ENCODE results near the gene BMPR1B. TPM values are rescaled to one million over a fixed set of nuclear protein-coding genes. Genes with fewer than 3 reads are reported as not detected.
"Not testable (repeated sequence)": the region's sequence is repeated elsewhere in the genome, so short reads cannot be mapped to it uniquely, and the experiment has no call there.

BMPR1B gene
- total RNA-seq, 1 donor from 2014 or later = 23.6 TPM

DNA sequence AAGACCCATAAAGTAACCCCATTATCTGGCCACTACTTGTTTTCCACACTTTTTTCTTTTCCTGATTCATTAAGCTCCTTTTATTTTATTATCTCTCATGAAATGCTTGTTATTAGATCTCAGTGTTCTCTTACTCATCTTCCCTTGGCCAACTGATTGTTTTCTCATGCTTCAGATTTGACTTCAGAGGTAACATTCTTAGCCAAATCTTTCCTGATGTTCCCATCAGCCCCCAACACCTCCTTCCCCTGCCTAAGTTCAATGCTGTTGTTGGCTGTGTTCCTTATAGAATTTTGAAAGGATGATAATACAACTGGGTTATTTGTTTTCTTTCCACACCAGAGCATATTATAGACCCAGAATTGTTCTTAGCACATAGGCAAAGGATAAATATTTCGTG, 75.6 kb downstream of the BMPR1B start:
- DNase-seq = no peak

DNA sequence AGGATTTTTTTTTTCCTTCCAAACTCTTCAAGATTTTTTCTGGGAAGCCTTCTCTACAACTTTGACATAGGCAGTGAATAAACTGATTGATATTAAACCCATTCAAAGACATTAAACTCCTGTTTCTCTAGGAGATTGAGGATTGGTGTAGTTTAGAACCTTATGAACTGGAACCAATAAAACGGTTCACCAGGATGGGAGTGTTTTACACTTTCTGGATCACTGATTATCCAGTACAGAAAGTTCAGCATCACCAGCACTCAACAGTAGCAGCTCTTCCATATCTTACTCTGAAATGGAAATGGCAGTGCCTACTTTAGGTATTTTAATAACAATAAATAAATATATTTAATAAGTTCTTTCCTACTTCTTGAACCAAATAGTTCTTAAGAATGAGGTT, 76.7 kb downstream of the BMPR1B start:
- DNase-seq = no peak

DNA sequence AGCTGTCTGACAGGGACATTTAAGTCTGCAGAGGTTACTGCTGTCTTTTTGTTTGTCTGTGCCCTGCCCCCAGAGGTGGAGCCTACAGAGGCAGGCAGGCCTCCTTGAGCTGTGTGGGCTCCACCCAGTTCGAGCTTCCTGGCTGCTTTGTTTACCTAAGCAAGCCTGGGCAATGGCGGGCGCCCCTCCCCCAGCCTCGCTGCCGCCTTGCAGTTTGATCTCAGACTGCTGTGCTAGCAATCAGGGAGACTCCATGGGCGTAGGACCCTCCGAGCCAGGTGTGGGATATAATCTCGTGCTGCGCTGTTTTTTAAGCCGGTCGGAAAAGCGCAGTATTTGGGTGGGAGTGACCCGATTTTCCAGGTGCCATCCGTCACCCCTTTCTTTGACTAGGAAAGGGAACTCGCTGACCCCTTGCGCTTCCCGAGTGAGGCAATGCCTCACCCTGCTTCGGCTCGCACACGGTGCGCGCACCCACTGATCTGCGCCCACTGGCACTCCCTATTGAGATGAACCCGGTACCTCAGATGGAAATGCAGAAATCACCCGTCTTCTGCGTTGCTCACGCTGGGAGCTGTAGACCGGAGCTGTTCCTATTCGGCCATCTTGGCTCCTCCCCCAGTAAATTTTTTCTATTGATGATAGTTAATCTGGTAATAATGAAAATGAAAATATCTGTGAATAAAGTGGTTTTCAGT, 83.6 kb downstream of the BMPR1B start:
- not testable (repeated sequence) for DNase-seq

DNA sequence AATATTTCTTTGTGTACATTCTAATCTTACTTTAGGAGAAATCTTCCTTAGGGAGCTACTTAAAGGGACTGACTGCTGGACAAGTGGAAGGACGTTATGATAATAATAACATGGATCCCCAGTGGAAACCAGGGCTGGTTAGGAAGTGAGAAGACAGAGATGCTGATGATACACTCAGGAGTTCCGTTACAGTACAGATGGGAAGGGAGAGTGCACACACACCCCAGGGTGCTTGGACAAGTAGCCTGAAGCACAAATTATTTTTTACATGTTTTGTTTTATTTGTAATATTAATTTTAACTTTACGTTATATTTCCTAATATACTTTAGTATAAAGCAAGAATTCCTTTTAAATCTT, 84.1 kb downstream of the BMPR1B start:
- no peak for DNase-seq

DNA sequence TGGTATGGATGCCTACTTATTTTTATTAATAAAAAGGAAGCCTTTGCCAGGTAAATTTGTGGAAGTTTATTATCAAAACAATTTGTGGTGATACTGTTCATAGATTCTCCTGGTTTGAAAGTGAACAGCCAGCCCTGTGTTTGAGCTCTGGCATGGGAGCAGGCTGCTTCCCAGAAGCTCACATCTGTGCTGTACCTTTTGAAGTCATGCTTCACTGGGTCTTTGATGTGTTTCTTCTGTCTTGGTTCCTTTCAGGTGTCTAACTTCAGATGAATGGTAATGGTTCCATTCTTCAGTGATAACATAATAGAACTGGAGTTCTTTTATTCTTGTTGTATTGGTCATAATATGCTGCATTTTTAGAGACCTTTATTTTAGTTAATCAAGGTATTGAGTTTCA, 85.5 kb downstream of the BMPR1B start:
- DNase-seq = no peak

DNA sequence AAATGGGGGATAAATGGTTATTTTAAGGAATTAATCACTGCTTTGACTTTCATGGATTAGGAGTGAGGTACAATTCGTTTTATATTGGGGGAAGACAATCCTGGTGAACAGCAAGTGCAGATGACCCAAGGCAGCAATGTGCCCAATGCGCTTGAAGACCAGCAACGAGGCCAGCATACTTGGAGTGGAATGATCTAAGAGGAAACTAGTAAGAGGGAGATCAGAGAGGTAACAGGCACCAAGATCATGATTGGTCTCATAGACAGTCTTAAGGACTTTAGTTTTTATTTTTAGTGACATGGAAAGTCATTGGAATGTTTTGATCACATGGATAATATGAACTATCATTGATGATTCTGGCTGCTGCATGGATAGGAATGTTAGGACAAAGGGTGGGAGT, 90.6 kb downstream of the BMPR1B start:
- DNase-seq = no peak

DNA sequence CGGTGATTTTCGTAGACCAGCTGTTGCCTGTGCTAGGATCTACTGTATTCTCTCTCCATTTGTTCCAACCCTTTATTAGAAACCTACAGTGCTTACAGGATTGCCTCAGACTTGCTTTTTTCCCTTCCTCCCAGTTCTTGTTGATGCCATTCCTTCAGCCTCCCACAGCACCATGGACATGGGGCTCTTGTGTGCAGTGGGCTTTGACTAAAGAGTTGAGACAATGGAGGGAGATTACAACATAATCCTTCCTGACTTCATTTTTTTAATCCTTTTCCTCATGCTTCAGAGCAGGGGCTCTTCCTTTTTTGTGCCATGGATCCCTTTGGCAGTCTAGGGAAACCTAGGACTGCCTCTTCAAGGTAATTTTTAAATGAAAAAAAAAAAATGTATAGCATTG, 92.1 kb downstream of the BMPR1B start:
- DNase-seq = no peak

DNA sequence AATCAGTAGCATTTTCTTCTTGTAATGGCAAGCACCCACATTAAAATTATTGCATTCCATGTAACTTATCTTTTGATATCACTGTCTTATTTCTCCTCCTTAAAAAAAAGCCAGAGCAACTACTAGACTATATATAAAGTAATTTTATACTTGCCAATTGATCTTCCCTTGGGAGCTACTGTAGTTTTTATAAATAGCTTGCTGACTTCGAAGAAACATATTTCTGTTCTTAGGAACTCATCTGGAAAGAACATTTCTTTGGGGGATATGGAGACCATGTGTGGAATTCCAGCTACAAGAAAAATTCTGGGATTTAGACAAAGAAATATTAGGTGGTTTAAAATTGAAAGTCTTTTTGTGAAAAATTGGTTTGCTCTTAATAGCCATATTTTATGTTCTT, 94.9 kb downstream of the BMPR1B start:
- DNase-seq = no peak

DNA sequence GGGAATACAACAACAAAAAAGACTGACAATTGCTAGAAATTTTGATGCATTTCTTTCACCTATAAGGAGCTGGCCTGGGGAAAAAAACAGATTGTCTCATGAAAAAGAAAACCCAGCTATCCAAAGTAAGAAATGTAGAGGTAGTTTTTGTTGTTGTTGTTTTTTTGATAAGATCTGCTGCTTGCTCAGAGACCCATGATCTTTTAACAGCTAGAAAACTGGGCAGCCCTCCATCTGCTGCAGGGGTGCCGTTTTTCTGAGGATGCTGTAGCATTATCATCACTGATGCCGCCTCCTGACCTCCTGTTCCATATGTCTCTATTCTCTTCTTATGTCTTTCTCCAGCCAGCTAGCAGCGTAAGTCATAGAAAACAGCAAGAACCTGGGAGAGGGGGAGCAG, 98.3 kb downstream of the BMPR1B start:
- no peak for DNase-seq

DNA sequence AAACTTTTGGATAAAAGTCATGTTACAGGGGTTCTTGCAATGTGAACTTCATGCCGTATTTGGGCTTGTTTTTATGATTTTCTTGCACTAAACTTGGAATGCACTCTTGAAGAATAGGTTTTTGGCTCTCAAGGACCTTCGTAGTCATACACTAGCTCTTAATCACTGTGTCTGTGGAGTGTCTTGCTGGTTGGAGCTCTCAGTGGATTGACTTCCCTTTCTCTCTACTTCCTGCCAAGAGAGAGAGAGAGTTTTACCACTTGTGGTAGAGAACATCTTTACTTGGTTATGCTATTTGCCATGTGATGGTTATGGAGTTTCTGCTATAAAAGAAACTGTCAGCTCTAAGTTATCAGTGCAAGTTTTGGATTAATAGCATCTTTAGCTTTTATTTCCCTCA, 112.4 kb downstream of the BMPR1B start:
- no peak for DNase-seq

DNA sequence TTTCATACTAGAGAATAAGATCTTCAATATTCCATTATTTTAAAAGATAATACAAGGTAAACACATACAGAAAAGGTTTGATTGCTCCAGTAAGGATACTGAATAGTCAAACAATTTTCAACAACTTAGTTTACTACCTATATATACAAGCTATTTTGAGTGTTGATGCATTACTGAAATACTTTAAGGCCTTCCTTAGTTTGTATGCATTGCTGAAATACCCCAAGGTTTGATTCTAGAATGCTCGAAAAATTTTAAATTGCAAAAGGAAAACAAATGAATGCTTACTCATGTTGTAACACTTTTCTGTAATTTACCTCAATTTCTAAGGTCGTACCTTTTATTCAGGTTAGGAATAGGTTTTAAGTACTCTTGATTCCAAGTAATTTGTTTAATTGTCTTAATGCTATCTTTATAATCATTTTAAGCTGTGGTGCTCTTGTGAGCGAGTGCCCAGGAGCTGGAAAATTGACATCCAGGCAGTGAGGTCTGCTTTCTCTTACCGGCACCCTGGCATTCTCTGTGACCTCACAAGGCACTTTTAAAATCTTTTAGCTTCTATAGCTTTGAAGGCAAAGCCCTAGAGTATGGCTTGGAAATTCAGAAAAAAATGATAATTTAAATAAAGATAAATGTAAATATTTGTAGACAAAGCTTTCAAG, 114.0 kb downstream of the BMPR1B start:
- DNase-seq = no peak

DNA sequence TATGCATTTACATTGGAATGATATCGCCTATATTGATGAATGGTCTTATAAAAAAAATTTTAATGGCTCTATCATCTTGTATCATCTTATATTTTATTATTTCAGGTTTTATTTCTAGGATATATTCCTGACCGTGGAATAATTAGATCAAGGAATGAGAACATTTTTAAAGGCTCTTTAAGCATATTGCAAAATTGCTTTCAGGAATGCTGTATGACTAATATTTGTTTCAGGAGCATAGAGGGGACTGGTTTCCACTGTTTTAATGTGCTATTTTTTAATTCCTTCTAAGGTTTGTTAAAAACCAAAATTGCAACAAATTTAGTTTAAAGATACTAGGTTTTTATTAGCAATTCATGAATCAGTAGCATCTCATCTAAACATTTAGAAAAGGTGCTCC, 120.2 kb downstream of the BMPR1B start:
- DNase-seq = no peak

DNA sequence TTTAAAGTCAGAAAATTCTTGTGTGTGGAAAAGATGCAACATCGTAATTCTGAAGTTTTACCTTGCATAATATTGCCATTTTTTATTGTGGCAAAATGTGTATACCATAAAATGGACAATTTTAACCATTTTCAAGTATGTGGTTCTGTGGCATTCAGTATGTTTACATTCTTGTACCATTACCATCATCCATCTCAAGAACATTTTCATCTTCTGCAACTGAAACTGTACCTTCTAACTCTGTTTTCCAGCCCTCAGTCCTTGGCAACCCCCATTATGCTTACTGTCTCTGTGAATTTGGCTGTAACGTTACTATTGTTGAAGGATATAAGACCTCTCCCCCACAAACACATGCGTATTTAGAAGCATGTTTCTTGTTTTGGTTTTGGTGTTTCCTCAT, 123.2 kb downstream of the BMPR1B start:
- DNase-seq = no peak

DNA sequence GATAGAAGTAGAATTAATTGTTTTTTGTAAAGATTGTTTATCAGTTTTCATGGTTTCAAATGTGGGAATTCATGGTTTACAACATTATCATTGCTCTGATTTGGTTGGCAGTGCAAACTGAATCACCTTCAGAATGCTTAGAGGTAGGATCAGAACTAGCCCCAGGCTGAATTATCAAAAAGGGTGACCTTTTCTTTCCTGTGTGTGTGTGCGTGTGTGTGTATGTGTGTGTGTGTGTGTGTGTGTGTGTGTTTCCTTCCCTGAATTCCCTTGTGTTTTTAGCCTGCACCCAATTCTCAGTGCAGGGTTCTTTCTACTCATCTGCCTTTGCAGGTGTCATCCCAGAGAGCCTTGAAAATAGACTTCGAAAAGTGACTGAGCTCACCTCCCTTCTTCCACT, 125.0 kb downstream of the BMPR1B start:
- no peak for DNase-seq

DNA sequence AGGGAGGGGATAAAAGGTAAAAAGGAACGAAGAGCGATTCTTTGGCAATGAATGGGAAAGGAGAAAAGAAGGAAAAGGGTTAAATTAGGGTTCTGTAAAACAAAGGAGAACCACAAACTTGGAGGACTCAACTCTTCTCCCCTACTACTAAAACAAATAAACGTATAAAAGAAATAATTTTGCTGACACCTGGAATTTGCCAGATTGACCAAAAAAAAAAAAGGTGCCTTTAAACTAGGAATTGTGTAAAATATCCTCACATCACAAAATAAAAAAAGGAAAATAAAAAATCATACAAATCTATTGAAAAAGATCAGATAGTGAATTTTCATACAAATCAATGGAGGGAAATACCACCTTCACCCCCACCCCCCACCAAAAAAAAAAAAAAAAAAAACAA, 129.3 kb downstream of the BMPR1B start:
- no peak for DNase-seq

DNA sequence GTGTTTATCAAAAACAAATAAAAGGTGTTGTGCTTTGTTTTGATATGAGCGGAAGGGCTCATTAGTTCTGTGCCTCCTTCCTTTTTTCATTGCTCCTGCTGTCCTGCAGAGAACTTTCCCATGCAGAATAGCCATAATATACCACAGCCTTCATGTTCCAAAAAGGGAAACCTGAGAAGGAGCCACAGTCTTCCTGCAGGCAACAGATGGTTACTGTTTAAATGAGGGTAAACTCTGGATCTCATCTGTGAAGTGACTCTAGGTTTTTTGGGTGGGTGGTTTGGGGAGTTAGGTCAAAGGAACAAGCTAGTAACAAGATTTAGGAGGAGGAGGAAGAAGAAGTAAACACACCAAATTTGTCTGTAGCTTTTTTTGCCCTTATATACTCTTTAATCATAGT, 131.8 kb downstream of the BMPR1B start:
- no peak for DNase-seq

DNA sequence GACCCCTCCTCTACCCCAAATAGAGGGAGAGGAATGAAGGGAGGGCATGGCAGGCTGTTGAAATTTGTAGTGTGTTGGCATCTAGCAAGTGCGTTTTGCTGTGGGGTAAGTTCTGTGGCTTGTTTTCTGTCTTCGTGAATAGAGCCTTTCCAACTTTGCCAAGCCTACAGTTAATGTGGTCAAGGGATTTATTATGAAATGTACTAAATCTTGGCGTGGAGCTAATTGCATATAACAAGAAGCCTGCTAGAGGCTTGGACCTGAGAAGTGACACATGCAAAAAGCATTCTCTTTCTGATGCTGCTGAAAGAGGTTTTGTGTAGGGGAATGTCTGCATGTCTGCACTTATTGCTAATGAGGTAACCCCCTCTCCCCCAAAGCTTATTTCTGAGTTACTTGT, 132.2 kb downstream of the BMPR1B start:
- DNase-seq = no peak

DNA sequence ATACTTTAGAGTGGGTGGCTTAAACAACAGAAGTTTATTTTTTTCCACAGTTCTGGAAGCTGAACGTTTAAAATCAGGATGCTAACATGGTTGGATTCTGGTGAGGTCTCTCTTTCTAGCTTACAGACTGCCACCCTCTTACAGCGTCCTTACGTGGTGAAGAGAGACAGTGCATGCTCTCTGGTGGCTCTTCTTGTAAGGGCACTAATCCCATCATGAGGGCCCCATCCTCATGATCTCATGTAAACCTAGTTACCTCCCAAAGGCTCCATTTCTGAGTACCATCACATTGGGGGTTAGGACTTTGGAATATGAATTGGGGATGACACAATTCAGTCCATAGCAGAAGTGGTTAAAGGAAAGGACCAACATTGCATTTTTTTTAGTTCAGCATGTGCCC, 132.8 kb downstream of the BMPR1B start:
- DNase-seq = no peak

DNA sequence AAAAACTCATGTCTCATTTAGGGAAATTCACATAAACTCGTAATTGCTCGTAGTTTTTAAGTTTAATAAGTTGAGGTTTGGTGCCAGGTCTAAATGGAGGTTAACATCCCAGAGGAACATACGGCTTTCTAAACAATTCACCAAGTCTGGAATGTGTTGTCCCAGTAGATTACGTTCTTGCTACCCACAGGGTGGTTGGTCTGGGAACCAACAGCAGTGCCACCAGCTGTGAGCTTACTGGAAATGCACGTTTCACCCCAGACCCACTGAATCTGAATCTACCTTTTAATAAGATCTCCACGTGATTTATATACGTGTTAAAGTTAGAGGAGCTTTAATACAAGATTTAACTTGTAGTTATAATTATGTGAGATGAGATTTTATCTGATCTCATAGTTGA, 134.3 kb downstream of the BMPR1B start:
- no peak for DNase-seq

DNA sequence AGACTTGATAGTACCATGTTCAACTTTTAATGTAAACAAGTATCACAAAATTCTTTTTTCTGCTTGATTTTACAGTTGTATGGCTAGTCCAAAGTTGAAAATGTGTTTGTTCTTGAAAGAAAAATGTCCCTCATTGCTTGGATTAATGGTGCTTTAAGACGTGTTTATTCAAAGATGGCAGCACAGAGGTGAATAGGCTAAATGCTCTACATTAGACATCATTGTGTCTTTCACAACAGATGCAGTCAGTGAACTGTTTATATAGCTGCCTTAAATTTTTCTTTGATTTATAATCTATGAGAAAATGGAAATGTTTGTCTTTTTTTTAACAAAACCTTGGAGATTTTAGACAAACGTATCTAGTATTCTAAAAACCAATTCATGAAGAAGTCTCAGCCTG, 137.3 kb downstream of the BMPR1B start:
- no peak for DNase-seq

DNA sequence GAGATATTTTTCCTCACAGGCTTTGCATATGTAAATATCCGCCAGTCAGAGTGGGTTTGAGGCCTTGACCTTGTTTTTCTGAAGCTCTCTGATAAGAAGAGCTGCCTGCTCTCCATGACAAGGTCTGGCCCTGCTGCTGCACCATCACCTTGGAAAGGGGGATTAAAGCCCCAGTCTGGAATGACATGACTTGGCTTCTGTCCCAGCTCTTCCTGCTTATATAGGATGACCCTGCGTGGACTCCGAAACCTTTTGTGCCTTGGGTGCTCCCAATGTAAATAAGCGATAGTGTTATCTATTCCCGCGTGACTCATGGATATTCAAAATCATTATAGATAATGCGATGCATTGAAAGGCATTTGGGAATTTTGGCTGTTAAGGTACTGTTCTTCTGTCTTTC, 139.3 kb downstream of the BMPR1B start:
- DNase-seq = no peak

DNA sequence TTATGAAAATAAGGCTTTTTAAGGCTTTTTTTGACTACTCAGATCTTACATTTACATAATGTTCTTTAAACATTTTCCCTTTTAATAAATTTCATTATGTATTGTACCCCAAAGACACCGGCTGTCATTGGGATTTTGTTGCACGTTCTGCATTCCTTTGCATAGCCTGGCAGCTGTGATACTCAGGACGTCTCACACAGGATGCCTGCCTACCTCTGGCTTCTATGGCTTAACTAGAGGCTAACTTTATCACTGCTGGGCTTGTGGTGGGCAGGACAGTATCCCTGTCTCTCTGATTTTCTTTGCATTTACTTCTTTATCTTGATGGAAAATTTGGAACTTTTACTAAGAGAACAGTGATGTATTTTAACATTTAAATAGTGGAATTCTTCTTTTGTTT, 147.8 kb downstream of the BMPR1B start:
- no peak for DNase-seq

DNA sequence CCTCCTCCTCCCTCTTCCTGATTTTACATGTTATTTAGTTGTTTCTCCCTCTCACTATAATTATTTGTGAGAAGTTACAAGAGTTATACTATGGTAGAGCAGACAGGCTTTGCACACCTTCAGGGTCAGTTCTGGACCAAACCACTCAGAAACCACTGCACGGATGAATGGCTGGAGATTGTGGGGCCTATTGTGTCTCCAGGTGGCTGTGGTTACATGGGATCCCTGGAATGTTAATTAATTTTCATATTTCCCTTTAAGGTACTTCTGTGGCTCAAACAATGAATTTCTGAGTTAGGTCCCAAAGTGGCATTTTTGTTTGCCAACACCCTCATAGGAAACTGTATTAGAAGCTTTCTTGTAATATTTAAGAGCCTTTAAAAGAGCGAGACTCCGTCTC, 151.9 kb downstream of the BMPR1B start:
- DNase-seq = no peak

DNA sequence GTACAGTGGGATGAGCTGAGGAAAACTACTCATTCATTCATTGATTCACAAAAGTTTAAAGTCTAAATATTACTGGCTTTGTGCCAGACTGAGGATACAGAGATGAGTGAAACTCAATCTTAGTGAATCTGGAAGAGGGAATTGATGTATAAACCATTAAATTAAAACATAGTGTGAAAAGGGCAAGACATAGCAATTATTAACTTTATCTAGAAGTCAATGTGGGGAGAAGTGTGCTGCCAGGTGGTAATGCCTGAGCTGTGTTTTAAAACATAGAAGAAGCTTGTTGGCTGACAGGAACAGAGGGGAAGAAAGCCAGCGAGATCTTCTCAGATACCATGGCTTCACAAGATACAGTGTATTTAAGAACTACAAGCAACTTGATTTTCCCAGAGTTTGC, 153.4 kb downstream of the BMPR1B start:
- DNase-seq = no peak

DNA sequence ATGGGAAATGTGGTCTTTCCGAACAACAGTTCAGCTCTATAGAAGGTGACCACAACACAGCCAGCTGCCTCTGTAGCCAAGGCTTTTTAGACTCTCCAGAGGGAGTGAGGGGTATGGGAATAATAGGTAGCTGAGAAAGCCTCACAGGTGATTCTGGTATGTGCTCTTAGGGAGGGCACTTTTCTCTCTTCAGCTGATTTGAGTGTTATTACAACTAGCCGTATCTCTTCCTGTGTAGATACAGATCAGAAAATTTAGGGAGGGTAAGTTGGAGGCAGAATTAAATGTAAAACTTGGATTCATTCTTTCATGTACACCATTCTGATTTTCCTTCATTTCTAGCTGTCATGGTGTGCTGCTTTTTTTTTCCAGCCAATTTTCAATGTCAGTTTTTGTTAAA, 154.9 kb downstream of the BMPR1B start:
- no peak for DNase-seq
